Smooth muscle cell (in vitro differentiated cells): ENCODE measurements around the gene ETV7. TPM values are rescaled to one million over a fixed set of nuclear protein-coding genes. Genes with fewer than 3 reads are reported as not detected.

ENCODE experiments used
- DNase-seq: peaks from one replicate; lab custom pipeline; 2025; ENCODE audit not compliant: unreplicated experiment; lab: John Stamatoyannopoulos, UW
- H2AFZ ChIP-seq: fragments of 200-600 bp; sonication (generic); 2 replicates; pipeline ENCODE4 v1.6.0; 2016; ENCODE audit warnings: antibody characterized with exemption, low read depth, mild to moderate bottlenecking
- H3F3A ChIP-seq: fragments of 200-600 bp; sonication (generic); 2 replicates; pipeline ENCODE4 v1.6.0; 2017; ENCODE audit warnings: antibody characterized with exemption, low read depth
- H3K27ac ChIP-seq: fragments of 200-600 bp; sonication (generic); 2 replicates; pipeline ENCODE4 v1.5.1; 2016; ENCODE audit warnings: low read depth, mild to moderate bottlenecking
- H3K27me3 ChIP-seq: fragments of 200-600 bp; sonication (generic); 2 replicates; pipeline ENCODE4 v1.6.1; 2016; ENCODE audit warnings: low read depth, mild to moderate bottlenecking
- H3K36me3 ChIP-seq: fragments of 200-600 bp; sonication (generic); 2 replicates; pipeline ENCODE4 v1.5.1; 2016; ENCODE audit warnings: low read depth
- H3K4me1 ChIP-seq: fragments of 200-600 bp; sonication (generic); 2 replicates; pipeline ENCODE4 v1.5.1; 2016; ENCODE audit warnings: low read depth
- H3K4me2 ChIP-seq: fragments of 200-600 bp; sonication (generic); 2 replicates; pipeline ENCODE4 v1.6.0; 2016; ENCODE audit warnings: mild to moderate bottlenecking
- H3K4me3 ChIP-seq: fragments of 200-600 bp; sonication (generic); 2 replicates; pipeline ENCODE4 v1.5.1; 2016; ENCODE audit warnings: mild to moderate bottlenecking
- H3K79me2 ChIP-seq: fragments of 200-600 bp; sonication (generic); 2 replicates; pipeline ENCODE4 v1.6.0; 2016; ENCODE audit warnings: low read depth, mild to moderate bottlenecking
- H3K9ac ChIP-seq: fragments of 200-600 bp; sonication (generic); 2 replicates; pipeline ENCODE4 v1.6.0; 2016; ENCODE audit warnings: low read depth
- H3K9me3 ChIP-seq: fragments of 200-600 bp; sonication (generic); replicated peaks from 2 replicates; pipeline ENCODE4 v1.5.1; 2016; ENCODE audit warnings: low read depth
- H4K20me1 ChIP-seq: fragments of 200-600 bp; sonication (generic); 2 replicates; pipeline ENCODE4 v1.6.0; 2016; ENCODE audit warnings: low read depth
- WGBS: methylation state at CpG from one replicate; pipeline ENCODE4 v1.1.7; 2016; ENCODE audit warnings: low lambda C conversion rate; 5-methylcytosine and 5-hydroxymethylcytosine counted together
- polyA plus RNA-seq: library from polyadenylated mRNA; unstranded; fragments of >200 nt; fragmentation: Nextera tagmentation; extraction: Ambion mirVana; gene quantifications from 2 replicates; pipeline ENCODE4 v1.2.1, GENCODE V29; 2016
- total RNA-seq: library from RNA; depleted of rRNA; stranded (reverse); fragments of >200 nt; gene quantifications from 2 replicates; pipeline ENCODE4 v1.2.3, GENCODE V29; 2014
- TF ChIP-seq, protein P1 (sequence below): fragments of 200-600 bp; sonication (generic); IDR thresholded peaks from 2 replicates; pipeline ENCODE4 v1.5.1; 2017; ENCODE audit warnings: borderline replicate concordance, mild to moderate bottlenecking, antibody characterized with exemption; ENCODE audit not compliant: insufficient read depth, poor library complexity, severe bottlenecking

The ETV7 gene
- total and polyA plus RNA-seq, 2 experiments from 2014 or later, result 0.83 TPM; not detected in 1

DNA sequence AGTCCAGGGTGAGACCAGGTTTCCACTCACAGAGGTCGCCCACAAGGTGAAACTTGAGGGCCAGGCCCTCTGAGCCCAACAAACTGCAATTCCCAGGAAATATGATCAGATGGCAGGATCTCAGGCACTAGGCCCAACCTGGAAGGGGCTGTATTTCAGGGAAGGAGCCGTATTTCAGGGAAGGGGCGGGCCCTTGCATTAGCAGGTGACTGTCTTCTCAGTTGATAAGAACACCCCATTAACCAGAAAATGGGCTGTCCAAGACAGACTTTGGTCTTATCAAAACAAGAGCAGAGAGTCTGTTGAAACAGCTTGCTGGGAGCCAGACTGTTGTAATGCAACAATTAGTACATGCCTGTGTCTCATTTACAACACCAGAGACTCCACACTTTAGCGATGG lies 39.8 kb downstream of the ETV7 start:
- DNase-seq, result no peak
- Histone ChIP-seq H3F3A (peaks cover 25% of the 10 kb centered on the region), H2AFZ (no peak overlapping the region), H3K9ac (no peak overlapping the region), H3K27ac (no peak overlapping the region), H4K20me1 (no peaks in the 10 kb centered on the region), H3K27me3 (no peaks in the 10 kb centered on the region), H3K4me2 (no peak overlapping the region), H3K79me2 (no peaks in the 10 kb centered on the region), H3K9me3 (no peaks in the 10 kb centered on the region), H3K36me3 (no peaks in the 10 kb centered on the region), H3K4me1 (peaks cover 5% of the 10 kb centered on the region), H3K4me3 (no peak overlapping the region)
- TF ChIP-seq, protein P1, sequence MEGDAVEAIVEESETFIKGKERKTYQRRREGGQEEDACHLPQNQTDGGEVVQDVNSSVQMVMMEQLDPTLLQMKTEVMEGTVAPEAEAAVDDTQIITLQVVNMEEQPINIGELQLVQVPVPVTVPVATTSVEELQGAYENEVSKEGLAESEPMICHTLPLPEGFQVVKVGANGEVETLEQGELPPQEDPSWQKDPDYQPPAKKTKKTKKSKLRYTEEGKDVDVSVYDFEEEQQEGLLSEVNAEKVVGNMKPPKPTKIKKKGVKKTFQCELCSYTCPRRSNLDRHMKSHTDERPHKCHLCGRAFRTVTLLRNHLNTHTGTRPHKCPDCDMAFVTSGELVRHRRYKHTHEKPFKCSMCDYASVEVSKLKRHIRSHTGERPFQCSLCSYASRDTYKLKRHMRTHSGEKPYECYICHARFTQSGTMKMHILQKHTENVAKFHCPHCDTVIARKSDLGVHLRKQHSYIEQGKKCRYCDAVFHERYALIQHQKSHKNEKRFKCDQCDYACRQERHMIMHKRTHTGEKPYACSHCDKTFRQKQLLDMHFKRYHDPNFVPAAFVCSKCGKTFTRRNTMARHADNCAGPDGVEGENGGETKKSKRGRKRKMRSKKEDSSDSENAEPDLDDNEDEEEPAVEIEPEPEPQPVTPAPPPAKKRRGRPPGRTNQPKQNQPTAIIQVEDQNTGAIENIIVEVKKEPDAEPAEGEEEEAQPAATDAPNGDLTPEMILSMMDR, result no peak
- 50% methylated on average over 4 of the region's 4 CpGs for WGBS

DNA sequence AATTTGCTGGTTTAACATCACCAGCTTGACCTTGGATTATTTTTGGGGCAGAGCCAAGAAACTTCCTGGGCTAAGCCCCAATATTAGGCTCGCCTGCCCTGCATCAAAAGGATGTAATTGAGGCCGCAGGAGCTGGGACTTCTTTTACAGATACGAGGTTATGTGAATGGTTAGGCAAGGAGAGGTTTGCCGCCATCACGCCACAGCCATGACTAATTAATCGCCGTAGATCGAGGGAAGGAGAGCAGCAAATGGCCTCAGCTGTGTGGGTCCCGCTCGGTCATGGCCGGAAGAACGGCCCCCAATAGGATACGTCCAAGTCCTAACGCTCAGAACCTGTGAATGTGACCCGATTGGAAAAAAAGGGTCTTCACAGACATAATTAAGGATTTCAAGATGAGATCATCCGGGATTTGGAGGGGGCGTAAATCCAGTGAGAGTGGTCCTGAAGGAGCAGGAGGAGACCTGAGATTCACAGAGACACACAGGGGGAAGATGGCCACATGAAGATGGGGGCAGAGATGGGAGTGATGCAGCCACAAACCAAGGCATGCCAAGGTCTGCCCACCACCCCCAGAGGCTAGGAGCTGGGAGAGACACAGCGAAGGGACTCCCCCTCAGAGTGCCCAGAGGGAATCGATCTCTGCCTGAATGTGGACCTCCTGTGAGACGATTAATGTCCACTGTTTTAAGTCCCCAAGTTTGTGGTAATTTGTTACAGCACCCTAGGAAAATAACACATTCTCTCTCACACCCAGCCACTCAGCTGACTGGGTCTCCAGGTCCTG lies 40.8 kb downstream of the ETV7 start:
- no peaks in the 10 kb centered on the region for H3K9me3 ChIP-seq
- no peaks in the 10 kb centered on the region for H3K36me3 ChIP-seq
- no peaks in the 10 kb centered on the region for H3K27me3 ChIP-seq
- H3F3A ChIP-seq, result peaks cover 25% of the 10 kb centered on the region
- H4K20me1 ChIP-seq, result no peaks in the 10 kb centered on the region
- TF ChIP-seq, protein P1, result no peak
- no peak for DNase-seq
- H3K4me1 ChIP-seq, result peaks cover 5% of the 10 kb centered on the region
- peak overlapping the region; percentile 71 for H3K27ac ChIP-seq
- peak overlapping the region; percentile 2 for H3K9ac ChIP-seq
- H3K79me2 ChIP-seq, result no peaks in the 10 kb centered on the region
- H3K4me3 ChIP-seq, result no peak overlapping the region
- WGBS, result 91% methylated on average over 20 of the region's 20 CpGs
- H2AFZ ChIP-seq, result no peak overlapping the region
- H3K4me2 ChIP-seq, result peak overlapping the region; percentile 40

DNA sequence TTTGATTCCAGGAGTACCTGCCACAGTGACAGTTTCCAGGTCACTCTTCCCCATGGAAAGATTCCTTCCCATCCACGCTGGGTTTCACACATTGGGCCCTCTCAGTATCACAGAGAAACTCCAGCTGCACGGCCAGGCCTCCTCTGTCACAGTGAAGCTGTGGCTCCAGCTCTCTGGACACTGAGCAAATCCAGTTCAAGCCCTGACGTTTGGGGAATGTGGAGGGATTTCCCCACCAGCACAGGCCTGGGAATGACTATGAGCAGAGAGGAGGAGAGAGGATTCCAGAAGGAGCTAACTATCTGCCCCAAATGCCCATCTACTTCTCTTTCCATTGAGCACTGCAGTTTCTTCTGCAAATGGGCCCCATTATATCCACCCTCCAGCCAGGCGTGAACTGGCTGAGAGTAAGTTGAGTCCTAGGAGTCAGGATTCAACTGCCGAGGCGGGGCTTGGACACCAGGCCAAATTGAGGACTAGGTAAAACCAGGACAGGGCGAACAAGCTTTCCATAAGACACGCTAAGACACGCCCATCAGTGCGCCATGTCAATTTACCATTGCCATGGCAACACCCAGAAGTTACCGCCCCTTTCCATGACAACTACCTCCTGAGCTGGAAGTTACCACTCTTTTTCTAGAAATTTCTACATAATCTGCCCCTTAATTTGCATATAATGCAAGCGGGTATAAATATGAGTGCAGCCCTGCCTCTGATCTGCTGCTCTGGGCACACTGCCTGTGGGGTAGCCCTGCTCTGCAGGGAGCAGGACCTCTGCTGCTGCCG lies 41.6 kb downstream of the ETV7 start:
- no peaks in the 10 kb centered on the region for H3K27me3 ChIP-seq
- no peaks in the 10 kb centered on the region for H3K9me3 ChIP-seq
- peak overlapping the region; percentile 2 for H3K9ac ChIP-seq
- H3K36me3 ChIP-seq, result no peaks in the 10 kb centered on the region
- peaks cover 17% of the 10 kb centered on the region for H3F3A ChIP-seq
- 72% methylated on average over 13 of the region's 13 CpGs for WGBS
- H3K27ac ChIP-seq, result peak overlapping the region; percentile 71
- peak overlapping the region; percentile 40 for H3K4me2 ChIP-seq
- H3K4me3 ChIP-seq, result no peak overlapping the region
- TF ChIP-seq, protein P1, result no peak
- H3K4me1 ChIP-seq, result peaks cover 5% of the 10 kb centered on the region
- H3K79me2 ChIP-seq, result no peaks in the 10 kb centered on the region
- peak; percentile 30 for DNase-seq
- H4K20me1 ChIP-seq, result no peaks in the 10 kb centered on the region
- peak overlapping the region; percentile 51 for H2AFZ ChIP-seq
